ENCODE data around the gene CDCA7. TPM values are rescaled to one million over a fixed set of nuclear protein-coding genes. Genes with fewer than 3 reads are reported as not detected.

The CDCA7 gene
- total RNA-seq, 1 experiment from 2014 or later = 50.3 TPM

- no peak for DNase-seq
- Histone ChIP-seq H2AFZ (ENCODE audit: low read length) (no peak overlapping the region), H3K27me3 (ENCODE audit: insufficient read depth, low read length) (no peaks in the 10 kb centered on the region), H2BK12ac (ENCODE audit: insufficient read length, low read depth, low read length) (no peak overlapping the region), H3T11ph (ENCODE audit: low read length) (no peak overlapping the region), H3K4ac (ENCODE audit: low read depth, low read length) (no peak overlapping the region), H3K23ac (ENCODE audit: insufficient read length, low read depth, low read length) (no peak overlapping the region), H4K91ac (ENCODE audit: insufficient read length, low read depth, low read length) (no peak overlapping the region), H3K56ac (ENCODE audit: insufficient read length, low read depth, low read length) (no peak overlapping the region), H3K9me3 (ENCODE audit: control insufficient read depth, low read depth, low read length) (no peaks in the 10 kb centered on the region), H3K14ac (ENCODE audit: insufficient read depth, low read length) (no peak overlapping the region), H3K4me1 (ENCODE audit: insufficient read depth, low read length) (no peaks in the 10 kb centered on the region), H4K8ac (replicated peaks; ENCODE audit: insufficient read length, low read depth, low read length) (no peak overlapping the region), H2BK15ac (ENCODE audit: low read depth, low read length) (no peak overlapping the region), H2BK20ac (ENCODE audit: low read depth, low read length, poor library complexity, severe bottlenecking) (no peak overlapping the region), H3K4me2 (ENCODE audit: insufficient read depth, insufficient read length, low read length) (no peak overlapping the region), H3K27ac (ENCODE audit: insufficient read length, low read depth, low read length) (no peak overlapping the region), H2BK120ac (ENCODE audit: low read depth, low read length, poor library complexity, severe bottlenecking) (no peak overlapping the region), H3K23me2 (ENCODE audit: insufficient read length, low read depth, low read length, poor library complexity, severe bottlenecking) (no peaks in the 10 kb centered on the region), H3K9ac (ENCODE audit: extremely low read depth, insufficient read length, low read length) (no peak overlapping the region), H3K79me2 (ENCODE audit: insufficient read depth, low read length) (no peaks in the 10 kb centered on the region), H3K79me1 (ENCODE audit: insufficient read depth, low read depth, low read length, poor library complexity, severe bottlenecking) (no peaks in the 10 kb centered on the region), H2AK5ac (ENCODE audit: insufficient read length, low read length) (no peak overlapping the region), H4K20me1 (ENCODE audit: control insufficient read depth, insufficient read depth, insufficient read length) (no peaks in the 10 kb centered on the region), H2BK5ac (ENCODE audit: insufficient read length, low read length) (no peak overlapping the region), H3K18ac (ENCODE audit: insufficient read length, low read depth, low read length) (no peak overlapping the region), H4K5ac (ENCODE audit: insufficient read length, low read depth, low read length) (no peak overlapping the region)
- no peaks in the 10 kb centered on the region for H3K27me3 Mint-ChIP-seq (ENCODE audit: low read depth)
- H3K36me3 Mint-ChIP-seq (ENCODE audit: insufficient read depth in 1 of 3, low read depth in 3 of 3) = peaks cover 2 to 8% (median 2%) of the 10 kb centered on the region in 3 experiments; a peak in 5 of 7 replicates
- no CpG with 5 or more reads among the region's 3 CpGs for WGBS (ENCODE audit: extremely low coverage, insufficient read length, low lambda C conversion rate)
- H3K9me3 Mint-ChIP-seq = no peaks in the 10 kb centered on the region
- TF ChIP-seq CTCF (conservative IDR thresholded peaks at IDR 0.05) = no peak
- H3K4me1 Mint-ChIP-seq = peaks cover 8 to 17% of the 10 kb centered on the region in 2 experiments; a peak in 3 of 4 replicates
- no peak overlapping the region for H3K27ac Mint-ChIP-seq
- no peak overlapping the region for H3K4me3 Mint-ChIP-seq
Observed at GRCh38 chr2:173387660-173388059, 33.0 kb downstream of the CDCA7 start.

All from H9 (cell line).